UCSD-AML1 (cell line): ENCODE measurements around the gene TMEM178B.
"Not testable (repeated sequence)": the region's sequence is repeated elsewhere in the genome, so short reads cannot be mapped to it uniquely, and the experiment has no call there.

ENCODE experiments used
- DNase-seq: peaks from one replicate; lab custom pipeline; 2025; ENCODE audit not compliant: unreplicated experiment; lab: John Stamatoyannopoulos, UW

The TMEM178B gene

GRCh38 chr7:141301544-141301943, 227.7 kb downstream of the TMEM178B start:
- no peak for DNase-seq

GRCh38 chr7:141302617-141303016, 228.8 kb downstream of the TMEM178B start:
- DNase-seq = no peak

GRCh38 chr7:141304291-141304690, 230.4 kb downstream of the TMEM178B start:
- DNase-seq = no peak

- no peak for DNase-seq
Observed at GRCh38 chr7:141306081-141306480, 232.2 kb downstream of the TMEM178B start.

- DNase-seq = no peak
Observed at GRCh38 chr7:141312395-141312794, 238.5 kb downstream of the TMEM178B start.

- no peak for DNase-seq
Observed at GRCh38 chr7:141312828-141313521, 239.1 kb downstream of the TMEM178B start.

GRCh38 chr7:141313896-141314295, 240.0 kb downstream of the TMEM178B start:
- no peak for DNase-seq

GRCh38 chr7:141317033-141317585, 243.2 kb downstream of the TMEM178B start:
- no peak for DNase-seq

GRCh38 chr7:141320287-141320686, 246.4 kb downstream of the TMEM178B start:
- DNase-seq = no peak

GRCh38 chr7:141322383-141322782, 248.5 kb downstream of the TMEM178B start:
- no peak for DNase-seq

- no peak for DNase-seq
Observed at GRCh38 chr7:141323826-141324225, 250.0 kb downstream of the TMEM178B start.

- DNase-seq = no peak
Observed at GRCh38 chr7:141324870-141325269, 251.0 kb downstream of the TMEM178B start.

- no peak for DNase-seq
Observed at GRCh38 chr7:141325275-141325674, 251.4 kb downstream of the TMEM178B start.

- no peak for DNase-seq
Observed at GRCh38 chr7:141328290-141328689, 254.4 kb downstream of the TMEM178B start.

GRCh38 chr7:141330285-141330684, 256.4 kb downstream of the TMEM178B start:
- not testable (repeated sequence) for DNase-seq

GRCh38 chr7:141333459-141333858, 259.6 kb downstream of the TMEM178B start:
- DNase-seq = no peak

- DNase-seq = no peak
Observed at GRCh38 chr7:141335164-141335563, 261.3 kb downstream of the TMEM178B start.

GRCh38 chr7:141339603-141340002, 265.7 kb downstream of the TMEM178B start:
- DNase-seq = no peak

GRCh38 chr7:141340991-141341390, 267.1 kb downstream of the TMEM178B start:
- no peak for DNase-seq

GRCh38 chr7:141342621-141343408, 269.0 kb downstream of the TMEM178B start:
- no peak for DNase-seq

GRCh38 chr7:141344153-141344935, 270.5 kb downstream of the TMEM178B start:
- no peak for DNase-seq
